SK-MEL-5 (cell line): ENCODE data around the gene TRIM3. TPM values are rescaled to one million over a fixed set of nuclear protein-coding genes. Genes with fewer than 3 reads are reported as not detected.
A peak's percentile ranks its signal among the peaks of the same experiment; 100 is the strongest.

ENCODE experiments used
- DNase-seq: peaks from one replicate; pipeline ENCODE4 v3.0.0-alpha.2; 2016; ENCODE audit warnings: low read depth, low spot score
- in situ Hi-C: cut with HindIII; loops from 2 replicates; pipeline ENCODE4 v1.10.0; 2016; ENCODE audit warnings: low sequenced_read_pairs, high pct_unique_total_duplicates, low pct_unique_long_range_greater_than_20kb
- total RNA-seq: library from RNA; depleted of rRNA; stranded (reverse); fragments of >200 nt; shearing (Covaris generic); gene quantifications from 2 replicates; pipeline ENCODE4 v1.2.3, GENCODE V29; 2014

Gene TRIM3
- total RNA-seq, 1 experiment from 2014 or later, result 12.8 TPM

DNA sequence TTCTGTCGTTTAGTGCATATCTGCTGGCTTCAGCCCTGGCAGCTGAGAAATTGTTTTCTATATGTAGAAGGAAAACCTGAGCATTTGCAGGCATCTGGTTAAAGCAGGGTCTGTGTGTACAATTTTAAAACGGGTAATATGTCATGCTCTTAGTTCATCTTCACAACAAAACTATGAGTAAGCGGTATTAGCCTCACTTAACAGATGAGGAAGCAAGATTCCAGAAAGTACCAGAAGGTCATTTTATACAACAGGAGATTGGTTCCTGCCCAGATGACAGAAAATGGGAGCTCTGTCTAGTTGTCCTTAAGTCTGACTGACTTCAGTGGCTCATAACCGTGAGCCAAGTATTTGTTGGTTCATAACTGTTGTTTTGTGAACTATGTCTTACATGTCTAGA is 8.7 kb upstream of the TRIM3 start:
- in situ Hi-C loops, result no loop called here
- DNase-seq, result no peak

DNA sequence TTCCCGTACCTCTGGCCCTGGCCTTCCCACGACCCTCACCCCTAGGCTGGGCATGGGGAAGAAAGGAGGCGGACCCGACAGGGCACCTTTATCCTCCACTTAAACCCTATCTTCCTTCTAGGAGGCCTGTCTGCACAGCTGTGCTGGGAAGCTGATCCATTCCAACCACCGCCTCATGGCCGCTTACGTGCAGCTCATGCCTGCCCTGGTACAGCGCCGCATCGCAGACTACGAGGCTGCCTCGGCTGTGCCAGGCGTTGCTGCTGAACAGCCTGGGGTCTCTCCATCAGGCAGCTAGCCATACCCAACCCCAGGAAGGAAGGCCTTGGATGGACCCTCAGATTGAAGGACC is 8.2 kb upstream of the TRIM3 start:
- DNase-seq, result no peak
- in situ Hi-C loops, result no loop called here

DNA sequence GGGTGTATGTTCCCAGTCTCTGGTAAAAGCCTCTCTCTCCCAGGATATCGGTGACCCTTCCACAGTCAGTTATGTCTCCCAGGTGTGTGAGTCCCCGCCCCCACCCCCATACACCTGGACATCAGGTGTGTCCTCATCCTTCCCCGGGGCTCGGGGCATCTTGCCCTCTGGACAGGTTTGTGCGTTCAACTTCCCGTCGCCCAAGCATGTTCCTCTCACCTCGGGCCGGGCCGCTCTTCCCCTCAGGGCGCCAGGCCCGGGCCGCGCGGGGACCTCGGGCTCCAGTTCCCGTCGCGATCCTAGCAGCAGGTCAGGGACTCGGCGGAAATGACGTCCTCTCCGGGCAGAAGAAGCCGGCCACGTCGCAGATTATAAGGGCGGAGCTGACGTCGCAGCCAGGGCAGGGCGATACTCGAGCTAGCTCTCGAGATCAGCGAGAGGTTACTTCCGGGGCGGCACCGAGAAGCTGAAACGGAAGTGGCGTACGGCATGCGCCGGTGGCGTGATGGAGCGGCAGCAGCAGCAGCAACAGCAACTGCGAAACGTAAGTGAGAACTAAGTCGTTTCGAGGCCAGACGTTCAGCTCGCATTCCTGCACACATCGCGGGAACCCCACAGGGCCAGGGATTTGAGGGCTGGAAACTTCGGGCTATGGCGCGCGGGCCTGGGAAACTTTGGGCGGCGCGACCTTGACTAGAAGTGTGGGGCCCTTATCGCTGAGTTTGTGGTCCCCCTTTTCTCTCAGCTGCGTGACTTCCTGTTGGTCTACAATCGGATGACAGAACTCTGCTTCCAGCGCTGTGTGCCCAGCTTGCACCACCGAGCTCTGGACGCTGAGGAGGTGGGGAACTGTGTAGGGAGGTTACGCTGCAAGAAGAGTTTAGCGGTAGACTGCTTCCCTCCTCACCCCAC is 7.5 kb upstream of the TRIM3 start, which contains the start of the genes ARFIP2 and TIMM10B:
ARFIP2 (minus strand) TSS at position 320 of the 912 bp plus-strand sequence. CDS start 910 bp downstream, outside the sequence.
TIMM10B (plus strand) TSS at position 490 of the 912 bp plus-strand sequence; CDS start at position 506, 16 bp downstream.
- DNase-seq, result peak; percentile 98
- in situ Hi-C loops, result no loop called here

DNA sequence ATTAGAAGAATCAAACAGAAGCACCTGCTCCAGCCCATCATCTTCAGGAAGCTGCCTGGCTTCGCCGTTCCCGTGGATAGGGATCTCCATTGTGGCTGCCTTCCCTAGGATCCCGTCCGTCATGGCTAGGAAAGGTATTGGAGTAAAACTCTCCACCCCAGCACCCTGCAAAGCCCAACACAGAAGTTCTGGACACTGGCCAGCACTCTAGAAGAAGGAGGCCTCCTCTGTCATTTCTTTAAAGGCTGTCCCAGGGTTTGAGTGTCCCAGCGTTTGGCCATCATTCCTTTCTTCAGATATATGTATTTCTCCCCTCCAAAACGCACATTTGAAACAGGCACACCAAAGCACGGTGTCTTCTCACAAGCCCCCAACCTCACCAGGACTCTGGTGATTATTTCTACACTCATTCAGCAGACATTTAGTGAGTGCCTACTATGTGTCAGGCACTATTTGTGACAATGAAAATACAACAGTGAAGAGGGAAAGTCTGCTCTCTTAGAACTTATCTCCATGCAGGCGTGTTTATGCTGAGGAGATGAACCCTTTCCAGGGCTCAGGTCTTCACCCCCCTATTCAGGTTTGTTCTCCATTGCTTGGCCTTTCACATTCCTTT is 6.7 kb upstream of the TRIM3 start:
- in situ Hi-C loops, result no loop called here

DNA sequence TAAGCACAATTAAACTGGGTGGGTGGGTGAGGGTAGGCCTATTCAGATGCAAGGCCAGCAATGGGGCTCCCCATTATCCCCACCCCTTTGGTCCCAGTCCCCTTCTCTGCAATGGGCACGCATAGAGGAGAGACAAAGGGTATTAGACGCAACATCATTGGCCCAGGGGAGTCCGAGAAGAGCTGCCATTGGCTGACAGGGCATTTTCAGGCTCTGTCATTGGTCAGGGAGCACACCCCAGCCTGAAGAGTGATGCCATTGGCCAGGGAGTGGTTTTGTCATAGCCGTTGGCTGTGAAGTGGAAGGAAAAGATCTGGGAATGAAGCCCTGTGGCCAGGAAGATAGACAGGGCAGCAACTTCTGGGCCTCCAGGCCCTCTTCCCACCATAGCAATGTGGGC is 2.8 kb upstream of the TRIM3 start:
- in situ Hi-C loops, result no loop called here
- DNase-seq, result peak; percentile 36

More for the DNA sequence above, 6.7 kb upstream of the TRIM3 start:
- DNase-seq, result no peak

DNA sequence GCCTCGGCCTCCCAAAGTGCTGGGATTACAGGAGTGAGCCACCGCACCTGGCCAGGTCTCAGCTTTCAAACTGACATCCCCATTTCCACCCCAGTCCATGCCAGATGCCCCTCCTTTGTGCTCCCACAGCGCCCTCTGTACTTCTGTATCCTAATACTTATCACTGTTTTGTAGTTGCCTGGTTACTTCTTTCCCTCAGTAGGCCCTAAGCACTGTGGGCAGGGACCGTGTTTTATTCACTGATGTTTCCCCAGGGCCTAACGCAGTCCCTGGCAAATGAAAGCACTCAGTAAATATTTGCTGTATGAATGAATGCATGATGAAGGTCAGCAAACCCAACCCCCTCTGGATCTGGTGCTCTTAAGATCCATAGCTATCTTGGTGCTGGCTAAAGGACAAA is 2.2 kb upstream of the TRIM3 start:
- in situ Hi-C loops, result no loop called here
- DNase-seq, result peak; percentile 22

DNA sequence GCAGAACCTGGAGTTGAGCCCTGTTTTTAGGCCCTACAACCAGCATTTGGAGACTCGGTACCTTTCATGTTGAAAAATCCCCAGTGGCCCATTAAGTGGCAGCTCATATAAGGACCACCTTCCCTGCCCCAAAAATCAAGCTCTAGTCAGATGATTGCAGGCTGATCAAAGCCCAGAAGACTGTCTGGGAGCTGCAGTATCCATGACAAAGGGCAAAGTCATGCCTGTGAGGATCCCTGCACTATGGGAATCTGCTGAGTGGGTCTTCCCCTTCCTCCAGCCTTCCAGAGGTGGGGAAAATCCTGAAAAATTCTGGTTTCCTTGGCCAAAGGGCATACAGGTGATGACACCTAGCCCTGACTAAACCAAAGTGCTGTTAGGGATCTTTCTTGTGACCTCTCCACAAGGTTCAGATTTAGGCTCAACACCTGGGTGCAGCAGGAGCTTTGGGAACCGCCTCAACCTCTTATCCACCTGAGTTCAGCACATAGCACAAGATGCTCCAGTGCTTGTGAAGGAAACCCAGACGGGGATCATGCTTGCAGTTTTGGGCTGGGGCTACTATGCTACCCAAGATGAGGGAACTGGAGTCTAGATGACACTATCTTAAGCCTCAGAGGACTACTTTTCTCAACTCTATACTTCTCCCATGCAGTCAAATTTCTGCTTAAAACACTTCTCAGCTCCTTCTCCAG is 1.2 kb upstream of the TRIM3 start:
- DNase-seq, result no peak
- in situ Hi-C loops, result no loop called here

DNA sequence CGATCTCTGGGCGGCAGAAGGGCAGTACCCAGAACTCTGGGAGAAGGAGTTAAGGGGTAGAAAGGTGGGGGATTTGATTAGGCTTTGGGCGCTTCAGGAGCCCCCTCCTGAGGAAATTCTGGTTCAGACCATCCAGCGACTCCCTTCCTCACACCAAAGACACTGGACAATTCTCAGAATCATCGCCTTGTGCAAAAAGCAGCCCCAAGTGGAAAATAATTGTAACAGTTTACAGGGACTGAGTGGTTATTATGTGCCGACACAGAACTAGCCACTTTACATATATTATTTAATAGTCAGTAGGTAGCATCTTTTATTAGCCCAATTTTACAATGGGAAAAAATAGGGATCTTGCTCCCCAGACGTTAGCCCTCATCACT is 662 bp upstream of the TRIM3 start:
- in situ Hi-C loops, result no loop called here
- DNase-seq, result no peak

DNA sequence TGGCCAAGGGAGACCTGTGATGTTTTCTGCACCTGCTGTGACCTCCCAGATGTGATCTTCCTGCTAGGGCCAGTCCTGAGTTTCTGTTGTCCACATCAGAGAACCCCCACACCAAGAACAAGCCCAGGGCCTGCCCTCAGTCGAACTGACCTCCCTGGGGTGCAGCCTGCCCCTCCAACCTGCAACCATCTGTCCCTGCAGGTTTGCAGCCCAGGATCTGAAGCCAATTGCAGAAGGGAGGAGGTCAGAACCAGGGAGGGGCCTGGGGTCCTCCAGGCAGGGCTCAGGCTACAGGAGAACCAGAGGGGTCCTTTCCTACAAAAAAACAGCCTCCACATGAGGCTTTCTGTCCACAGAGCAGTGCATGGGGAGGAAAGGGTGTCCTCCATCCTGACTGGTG is 807 bp downstream of the TRIM3 start:
- in situ Hi-C loops, result no loop called here
- DNase-seq, result no peak

DNA sequence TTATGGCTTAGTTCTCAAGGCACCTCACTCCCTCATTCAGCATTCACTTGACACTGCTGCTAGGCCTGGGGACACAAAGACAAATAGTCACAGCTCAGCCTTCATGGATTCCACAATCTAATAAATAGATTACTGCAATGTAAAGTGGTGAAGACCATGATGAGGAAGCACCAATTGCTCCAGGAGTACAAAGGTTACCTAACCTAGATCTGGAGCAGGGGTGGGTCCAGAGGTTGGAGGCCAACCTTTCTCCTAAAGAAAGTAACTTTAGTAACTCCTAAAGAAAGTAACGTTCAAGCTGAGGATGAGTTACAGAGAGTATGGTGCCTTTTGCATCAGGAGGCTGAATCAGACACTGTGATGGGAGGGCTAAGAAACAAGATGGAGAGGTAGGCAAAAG is 4.1 kb downstream of the TRIM3 start:
- DNase-seq, result no peak
- in situ Hi-C loops, result no loop called here

DNA sequence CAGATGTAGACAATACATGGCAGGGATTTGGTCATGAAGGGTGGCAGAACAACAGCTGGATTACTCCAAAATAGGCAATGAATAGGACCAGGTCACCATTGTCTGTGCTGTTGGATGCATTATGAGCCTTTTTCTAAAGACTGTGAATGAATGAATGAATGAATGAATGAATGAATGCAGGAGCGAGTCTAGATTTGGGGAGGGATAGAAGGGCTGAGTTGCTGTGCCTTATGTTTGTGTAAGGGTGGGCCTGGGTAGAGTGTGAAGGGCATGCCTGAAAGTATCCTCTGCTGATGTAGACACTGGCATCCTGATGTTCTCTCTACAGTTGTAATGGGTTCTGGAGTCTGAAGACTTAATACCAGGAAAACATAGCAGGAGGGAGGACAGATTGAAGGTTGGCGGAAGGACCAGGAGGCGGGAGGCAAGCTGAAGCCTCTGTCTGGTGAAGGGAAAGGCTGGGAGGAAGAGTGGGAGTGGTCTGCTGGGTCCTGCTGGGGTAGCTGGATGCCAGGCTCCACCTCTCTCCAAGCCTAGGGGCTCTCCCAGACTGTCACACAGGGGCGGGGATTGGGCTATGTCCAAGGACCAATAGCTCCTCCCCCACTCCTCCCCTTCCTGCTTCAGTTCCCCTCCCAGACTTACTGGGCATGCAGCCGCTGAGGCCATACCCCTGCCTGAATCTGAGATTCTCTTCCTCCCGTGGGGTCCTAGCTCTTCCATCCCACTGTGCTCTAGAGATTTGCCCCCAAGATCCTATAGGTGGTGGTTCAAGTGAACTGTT is 4.8 kb downstream of the TRIM3 start:
- DNase-seq, result peak; percentile 70
- in situ Hi-C loops, result no loop called here

DNA sequence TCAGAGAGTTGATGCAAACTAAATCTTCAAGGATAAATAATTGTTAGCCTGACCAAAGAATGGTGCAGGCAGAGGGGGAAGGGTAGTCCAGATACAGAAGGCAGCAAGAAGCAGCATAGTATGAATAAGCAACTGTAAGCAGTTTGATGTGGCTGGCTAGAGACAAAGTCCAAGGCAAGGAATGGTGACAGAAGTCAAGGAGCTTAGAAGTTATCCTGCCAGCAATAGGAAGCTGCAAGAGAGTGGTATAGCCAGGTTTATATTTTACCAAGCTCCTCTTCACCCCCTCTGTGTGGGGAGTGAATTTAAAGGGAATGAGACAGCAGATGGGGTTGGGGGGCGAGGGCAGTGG is 14.7 kb downstream of the TRIM3 start:
- no peak for DNase-seq
- in situ Hi-C loops, result no loop called here

DNA sequence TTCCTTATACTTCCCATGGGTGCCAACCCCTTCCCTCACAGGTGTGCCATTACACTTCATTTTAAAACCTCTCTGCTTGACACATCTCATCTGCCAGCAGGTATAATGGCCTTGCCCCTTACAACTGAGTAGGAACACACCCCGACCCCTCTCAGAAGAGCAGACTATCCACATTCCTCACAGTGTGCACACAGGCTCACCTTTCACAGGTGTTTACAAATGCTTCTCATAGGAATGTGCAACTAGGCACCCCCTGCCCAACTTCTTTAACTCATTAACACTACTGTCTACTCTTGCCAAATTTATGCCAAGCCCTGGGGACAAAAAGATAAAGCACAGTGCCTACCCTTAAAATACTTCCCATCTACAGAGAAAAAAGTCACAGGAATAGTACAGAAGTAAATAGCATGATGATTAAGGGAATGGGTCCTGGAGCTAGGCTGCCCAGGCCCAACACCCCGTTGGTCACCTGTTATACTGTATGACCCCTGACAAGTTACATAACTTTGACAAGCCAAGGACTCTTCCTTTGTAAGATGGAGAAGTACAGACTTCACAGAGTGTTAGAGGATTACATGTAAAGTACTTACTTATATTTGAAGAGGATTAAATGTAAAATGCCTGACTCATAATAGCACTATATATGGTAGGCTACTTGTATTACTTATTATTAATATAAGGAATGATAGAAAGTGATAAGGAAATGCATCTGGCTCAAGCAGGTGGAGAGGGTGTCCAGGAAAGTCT is 15.2 kb downstream of the TRIM3 start:
- no peak for DNase-seq
- in situ Hi-C loops, result no loop called here

DNA sequence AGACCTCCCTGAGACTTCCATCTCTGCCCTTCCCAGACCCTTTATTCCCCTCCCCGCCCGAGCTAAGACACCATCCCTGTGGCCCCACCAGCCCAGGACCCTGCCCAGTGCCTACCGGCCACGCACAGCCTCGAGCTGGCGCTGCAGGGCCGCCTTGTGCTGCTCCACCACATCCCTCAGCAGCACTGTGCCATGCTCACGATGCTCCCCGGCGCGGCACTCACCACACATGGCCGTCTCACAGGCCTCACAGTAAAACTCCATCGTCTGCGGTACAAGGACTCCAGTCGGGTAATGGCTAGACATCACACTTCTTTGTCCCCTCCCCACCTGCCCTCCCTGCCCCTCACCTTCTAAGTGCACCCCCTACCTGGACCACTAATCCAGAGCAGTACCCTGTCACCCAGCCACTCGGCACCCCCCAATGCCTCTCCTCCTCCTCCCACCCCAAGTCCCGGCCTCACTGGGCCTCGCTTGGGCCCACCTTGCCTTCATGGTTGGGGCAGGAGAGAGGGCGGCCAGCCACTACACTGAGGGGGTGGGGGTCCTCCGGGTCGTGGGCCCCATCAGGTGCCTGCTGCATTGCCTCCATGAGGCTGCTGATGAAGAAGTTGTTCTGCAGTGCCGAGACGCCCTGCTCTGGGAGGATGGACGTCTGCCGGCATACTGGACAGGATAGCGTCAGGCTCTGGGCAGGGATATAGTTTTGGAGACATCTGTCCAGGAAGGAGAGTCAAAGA is 16.0 kb downstream of the TRIM3 start:
- DNase-seq, result no peak
- in situ Hi-C loops, result no loop called here

DNA sequence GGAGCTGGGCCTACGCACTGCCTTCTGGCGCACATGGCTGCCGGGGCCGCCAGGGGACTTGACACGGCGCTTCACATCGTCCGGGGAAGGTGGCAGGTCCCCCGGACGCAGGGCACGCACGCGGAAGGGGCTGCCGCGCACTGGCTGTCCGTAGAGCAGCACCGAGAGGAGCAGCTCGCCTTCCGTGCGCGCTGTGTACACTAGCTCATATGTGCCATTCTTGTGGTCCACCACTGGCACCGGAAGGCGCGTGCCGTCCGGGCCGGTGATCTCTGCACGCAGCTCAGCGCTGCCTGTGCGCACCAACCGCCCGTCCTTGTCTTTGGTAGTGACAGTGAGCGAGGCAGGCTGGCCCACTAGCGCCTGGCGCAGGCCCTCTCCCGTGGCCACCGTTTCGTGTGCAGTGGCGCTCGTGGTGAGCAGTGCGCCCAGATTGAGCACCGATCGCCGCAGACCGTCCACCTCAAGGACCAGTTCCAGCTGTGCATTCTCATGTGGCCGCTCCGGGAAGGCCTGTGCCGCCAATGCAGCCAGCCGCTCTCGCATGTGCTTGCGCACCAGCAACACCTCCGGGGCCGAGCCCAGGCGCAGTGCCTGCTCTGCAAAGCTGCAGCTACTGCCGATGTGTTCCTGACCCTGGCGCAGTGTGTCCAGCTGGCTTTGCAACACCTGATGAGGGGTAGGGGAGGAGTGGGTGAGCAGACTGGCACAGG is 17.2 kb downstream of the TRIM3 start:
- in situ Hi-C loops, result no loop called here
- DNase-seq, result no peak

DNA sequence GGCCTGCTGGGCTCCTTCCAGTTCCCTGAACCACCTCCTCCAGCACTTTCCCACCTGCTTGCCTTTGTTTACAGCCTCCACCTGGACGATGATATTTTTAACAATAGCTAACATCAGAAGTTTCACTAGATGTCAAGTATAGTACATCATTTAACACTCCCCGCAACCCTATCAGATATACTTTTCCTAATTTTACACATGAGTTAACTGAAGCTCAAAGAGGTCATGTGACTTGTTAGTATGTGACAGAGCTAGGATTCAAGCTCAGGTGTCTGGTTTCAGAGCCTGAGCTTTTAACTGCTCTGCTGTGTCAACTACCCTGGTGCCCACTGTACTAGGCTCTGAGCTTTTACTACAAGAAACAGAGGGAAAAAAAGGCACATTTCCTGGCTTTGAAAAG is 18.7 kb downstream of the TRIM3 start:
- DNase-seq, result no peak
- in situ Hi-C loops, result no loop called here
